A549 (cell line): Measurements from ENCODE around the gene KCNQ2. TPM values are rescaled to one million over a fixed set of nuclear protein-coding genes. Genes with fewer than 3 reads are reported as not detected.

ENCODE experiments used
- ATAC-seq, 2 experiments: fragments of 200-7000 bp in 1 of 2; fragments of >200 bp in 1 of 2; cut with Nextera tagmentation in 1 of 2; cut with Tn5 transposase in 1 of 2; 3 replicates each; pipeline versions ENCODE4 v1.8.0 to v1.9.1; 2018 to 2020; ENCODE audit warnings: mild to moderate bottlenecking in 1 of 2, moderate library complexity in 1 of 2
- CTCF ChIA-PET: fragments of 300-600 bp; sonication (Branson Sonifier 250); formaldehyde crosslinking; extraction: SDS; loops from one replicate; lab custom pipeline; 2021; ENCODE audit warnings: antibody characterized with exemption, inconsistent platforms; lab: Yijun Ruan, JAX
- POLR2A ChIA-PET: fragments of 350-600 bp; formaldehyde crosslinking; extraction: SDS; loops from one replicate; lab custom pipeline; 2021; ENCODE audit warnings: antibody characterized with exemption, inconsistent platforms; lab: Yijun Ruan, JAX
- DNase-seq, 2 experiments: peaks; one replicate each; pipeline versions ENCODE4 v3.0.0 to v3.0.0-alpha.2; 2011 to 2016; ENCODE audit warnings: low read depth in 1 of 2, low spot score in 1 of 2
- FAIRE-seq: peaks from 2 replicates; lab custom pipeline; 2011; peaks lifted over from hg19 to GRCh38; lab: Jason Lieb, UNC
- H3K27ac ChIP-seq, 2 experiments: fragments of >200 bp; sonication (Bioruptor Twin); formaldehyde crosslinking; 3 replicates each; pipeline ENCODE4 v1.5.1; 2016 to 2017
- H3K4me1 ChIP-seq: fragments of >200 bp; sonication (Bioruptor Twin); formaldehyde crosslinking; 3 replicates; pipeline ENCODE4 v1.6.1; 2016
- H3K4me2 ChIP-seq: fragments of >200 bp; sonication (Bioruptor Twin); formaldehyde crosslinking; 3 replicates; pipeline ENCODE4 v1.6.1; 2016
- H3K4me3 ChIP-seq: fragments of >200 bp; sonication (Bioruptor Twin); formaldehyde crosslinking; 3 replicates; pipeline ENCODE4 v1.5.1; 2016
- H3K9me3 ChIP-seq: fragments of >200 bp; sonication (Bioruptor Twin); formaldehyde crosslinking; 3 replicates; pipeline ENCODE4 v1.6.1; 2016
- CEBPB ChIP-seq, 2 experiments: fragments of >200 bp in 1 of 2; sonication (Bioruptor Twin) in 1 of 2; formaldehyde crosslinking in 1 of 2; IDR thresholded peaks; 2 replicates each; pipeline ENCODE4 v1.6.1; 2012 to 2016
- EHF ChIP-seq: fragments of 250-450 bp; sonication (Bioruptor Pico); IDR thresholded peaks from 2 replicates; pipeline ENCODE4 v1.5.0; 2020; ENCODE audit warnings: mild to moderate bottlenecking
- ESRRA ChIP-seq: fragments of 150-350 bp; IDR thresholded peaks from 2 replicates; pipeline ENCODE4 v1.6.1; 2014; ENCODE audit warnings: mild to moderate bottlenecking, low read length, borderline replicate concordance
- HOXB13 ChIP-seq: fragments of 250-450 bp; sonication (Bioruptor Pico); IDR thresholded peaks from 2 replicates; pipeline ENCODE4 v1.5.0; 2020; ENCODE audit warnings: low read depth, mild to moderate bottlenecking, moderate library complexity
- HOXB5 ChIP-seq: fragments of 250-450 bp; sonication (Bioruptor Pico); IDR thresholded peaks from 2 replicates; pipeline ENCODE4 v1.5.0; 2020; ENCODE audit warnings: mild to moderate bottlenecking, moderate library complexity
- KDM5A ChIP-seq: fragments of 200-600 bp; sonication (generic); IDR thresholded peaks from 2 replicates; pipeline ENCODE4 v1.6.1; 2016; ENCODE audit warnings: antibody characterized with exemption, mild to moderate bottlenecking
- MAFK ChIP-seq: fragments of 450-650 bp; IDR thresholded peaks from 2 replicates; pipeline ENCODE4 v1.6.1; 2014; ENCODE audit not compliant: partially characterized antibody
- NPAS2 ChIP-seq: fragments of 250-450 bp; sonication (Bioruptor Pico); IDR thresholded peaks from 2 replicates; pipeline ENCODE4 v1.8.0; 2022; ENCODE audit warnings: mild to moderate bottlenecking, moderate library complexity, borderline replicate concordance
- RNF2 ChIP-seq: fragments of 200-600 bp; sonication (generic); IDR thresholded peaks from 2 replicates; pipeline ENCODE4 v1.6.1; 2016; ENCODE audit warnings: low read depth, mild to moderate bottlenecking, antibody characterized with exemption, moderate library complexity, borderline replicate concordance
- SREBF2 ChIP-seq: fragments of 450-650 bp; IDR thresholded peaks from 2 replicates; pipeline ENCODE4 v1.6.1; 2014; ENCODE audit warnings: mild to moderate bottlenecking, moderate library complexity
- TP53 ChIP-seq: fragments of 250-450 bp; sonication (Bioruptor Pico); IDR thresholded peaks from 2 replicates; pipeline ENCODE4 v1.5.0; 2021; ENCODE audit warnings: mild to moderate bottlenecking, moderate library complexity
- ZSCAN20 ChIP-seq: fragments of 250-450 bp; sonication (Bioruptor Pico); IDR thresholded peaks from 2 replicates; pipeline ENCODE4 v1.8.0; 2022; ENCODE audit warnings: mild to moderate bottlenecking, moderate library complexity
- WGBS: methylation state at CpG from one replicate; pipeline ENCODE4 v1.1.6; 2017; ENCODE audit errors: missing lambda C conversion rate; 5-methylcytosine and 5-hydroxymethylcytosine counted together
- polyA plus RNA-seq, 4 experiments: library from polyadenylated mRNA; depleted of rRNA in 3 of 4; stranded (reverse); fragments of >200 nt; fragmentation: RNase III in 1 of 4; extraction: RNeasy Plus Mini Kit Qiagen cat#74134 plus additional on column Dnase treatment in 1 of 4; gene quantifications; 2 replicates in 3 of 4; 3 replicates in 1 of 4; pipeline ENCODE4 v1.2.3, GENCODE V29; 2011 to 2017
- TF ChIP-seq, protein P1 (sequence below): fragments of 200-600 bp; sonication (generic); IDR thresholded peaks from 2 replicates; pipeline ENCODE4 v1.6.1; 2016; ENCODE audit warnings: antibody characterized with exemption, mild to moderate bottlenecking, moderate library complexity
- TF ChIP-seq, protein P2 (sequence below): IDR thresholded peaks from 2 replicates; pipeline ENCODE4 v1.6.1; 2012
- TF ChIP-seq, protein P3 (sequence below): fragments of >200 bp; sonication (Bioruptor Twin); formaldehyde crosslinking; IDR thresholded peaks from 2 replicates; pipeline ENCODE4 v1.6.1; 2016

Gene KCNQ2
- polyA plus RNA-seq, 2 of the 4 experiments (the other 2 are of a cell fraction) = 0.14 to 0.36 TPM

DNA sequence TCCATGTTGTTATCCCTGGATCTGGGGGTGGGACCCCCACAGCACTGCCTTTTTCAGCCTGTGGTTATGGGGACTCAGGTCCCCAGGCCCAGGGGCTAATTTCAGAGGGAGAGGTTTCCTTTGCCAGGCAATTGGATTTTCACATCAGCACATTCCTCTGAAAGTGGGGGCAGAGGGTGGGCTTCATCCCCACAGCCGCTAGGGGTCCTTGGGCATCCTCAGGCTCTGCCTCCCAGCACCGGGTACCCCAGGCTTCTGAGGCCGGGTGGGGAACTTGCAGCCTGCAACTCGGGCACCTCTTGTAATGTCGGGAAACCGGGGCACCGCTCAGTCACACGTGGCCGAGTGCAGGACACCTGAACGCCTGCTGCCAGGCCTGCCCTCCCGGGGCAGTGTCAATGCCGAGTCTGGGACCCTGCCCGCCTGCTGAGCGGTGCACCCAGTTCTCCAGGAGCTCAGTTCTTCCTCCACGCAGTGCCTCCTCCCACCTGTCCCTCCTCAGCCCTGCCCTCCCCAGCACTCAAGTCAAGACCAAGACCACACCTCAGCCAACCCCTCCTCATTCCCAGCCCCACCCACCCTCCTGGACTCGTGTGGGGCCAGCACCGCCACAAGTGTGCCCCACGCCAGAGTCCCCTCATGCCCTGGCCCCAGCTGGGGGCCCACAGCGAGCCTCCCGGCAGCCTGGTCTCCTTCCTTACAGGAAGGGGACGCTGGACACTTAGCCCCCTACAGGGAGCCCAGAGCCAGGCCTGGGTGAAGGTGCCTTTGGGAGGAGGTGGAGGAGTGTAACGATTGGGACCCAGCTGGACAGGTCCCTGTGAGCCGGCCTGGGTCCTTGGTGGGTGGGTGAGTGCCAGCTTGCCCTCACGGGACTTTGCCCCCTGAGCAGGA is 102.5 kb downstream of the KCNQ2 start:
- POLR2A ChIA-PET = no interaction called here
- H3K4me3 ChIP-seq = no peak overlapping the region
- H3K27ac ChIP-seq = no peak overlapping the region
- WGBS = 25% methylated on average over 13 of the region's 24 CpGs
- no peaks in the 10 kb centered on the region for H3K9me3 ChIP-seq
- FAIRE-seq = no peak
- no peak overlapping the region for H3K4me2 ChIP-seq
- no peak for TF ChIP-seq TP53 (CRISPR knock-in tag)
- no peak for TF ChIP-seq SREBF2
- TF ChIP-seq, protein P1, sequence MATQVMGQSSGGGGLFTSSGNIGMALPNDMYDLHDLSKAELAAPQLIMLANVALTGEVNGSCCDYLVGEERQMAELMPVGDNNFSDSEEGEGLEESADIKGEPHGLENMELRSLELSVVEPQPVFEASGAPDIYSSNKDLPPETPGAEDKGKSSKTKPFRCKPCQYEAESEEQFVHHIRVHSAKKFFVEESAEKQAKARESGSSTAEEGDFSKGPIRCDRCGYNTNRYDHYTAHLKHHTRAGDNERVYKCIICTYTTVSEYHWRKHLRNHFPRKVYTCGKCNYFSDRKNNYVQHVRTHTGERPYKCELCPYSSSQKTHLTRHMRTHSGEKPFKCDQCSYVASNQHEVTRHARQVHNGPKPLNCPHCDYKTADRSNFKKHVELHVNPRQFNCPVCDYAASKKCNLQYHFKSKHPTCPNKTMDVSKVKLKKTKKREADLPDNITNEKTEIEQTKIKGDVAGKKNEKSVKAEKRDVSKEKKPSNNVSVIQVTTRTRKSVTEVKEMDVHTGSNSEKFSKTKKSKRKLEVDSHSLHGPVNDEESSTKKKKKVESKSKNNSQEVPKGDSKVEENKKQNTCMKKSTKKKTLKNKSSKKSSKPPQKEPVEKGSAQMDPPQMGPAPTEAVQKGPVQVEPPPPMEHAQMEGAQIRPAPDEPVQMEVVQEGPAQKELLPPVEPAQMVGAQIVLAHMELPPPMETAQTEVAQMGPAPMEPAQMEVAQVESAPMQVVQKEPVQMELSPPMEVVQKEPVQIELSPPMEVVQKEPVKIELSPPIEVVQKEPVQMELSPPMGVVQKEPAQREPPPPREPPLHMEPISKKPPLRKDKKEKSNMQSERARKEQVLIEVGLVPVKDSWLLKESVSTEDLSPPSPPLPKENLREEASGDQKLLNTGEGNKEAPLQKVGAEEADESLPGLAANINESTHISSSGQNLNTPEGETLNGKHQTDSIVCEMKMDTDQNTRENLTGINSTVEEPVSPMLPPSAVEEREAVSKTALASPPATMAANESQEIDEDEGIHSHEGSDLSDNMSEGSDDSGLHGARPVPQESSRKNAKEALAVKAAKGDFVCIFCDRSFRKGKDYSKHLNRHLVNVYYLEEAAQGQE = no peak
- TF ChIP-seq KDM5A = no peak
- TF ChIP-seq RNF2 = no peak
- no peak for DNase-seq
- no peaks in the 10 kb centered on the region for H3K4me1 ChIP-seq
- ATAC-seq = no peak
- CTCF ChIA-PET = interaction anchor here (1.2 to 5.5 kb wide), 3 partner anchors 12 to 147 kb away, joined by 3 to 30 read pairs (median 3); no protein-coding TSS in a partner anchor

DNA sequence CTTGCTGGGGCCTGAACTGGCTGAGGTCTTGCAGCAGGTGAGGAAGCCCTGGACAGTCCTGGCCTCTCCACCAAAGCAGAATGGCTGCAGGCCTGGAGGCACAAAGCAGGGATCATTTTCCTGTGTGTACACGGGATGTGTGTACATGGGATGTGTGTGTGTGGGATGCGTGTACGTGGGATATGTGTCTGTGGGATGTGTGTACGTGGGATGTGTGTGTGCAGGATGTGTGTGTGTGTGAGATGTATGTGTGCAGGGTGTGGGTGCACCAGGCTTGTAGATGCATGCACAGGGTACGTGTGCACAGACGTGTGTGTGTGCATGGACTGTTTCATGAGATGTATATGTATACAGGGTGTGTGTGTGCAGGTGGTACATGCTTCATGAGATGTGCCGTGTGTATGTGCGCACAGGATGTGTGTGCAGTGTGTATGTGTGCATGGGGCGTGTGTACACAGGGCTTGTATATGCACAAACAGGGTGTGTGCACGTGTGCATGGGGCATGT is 103.4 kb downstream of the KCNQ2 start:
- TF ChIP-seq NPAS2 (CRISPR knock-in tag) = no peak
- TF ChIP-seq HOXB5 (CRISPR knock-in tag) = no peak
- no peak for TF ChIP-seq ZSCAN20
- TF ChIP-seq, protein P2, sequence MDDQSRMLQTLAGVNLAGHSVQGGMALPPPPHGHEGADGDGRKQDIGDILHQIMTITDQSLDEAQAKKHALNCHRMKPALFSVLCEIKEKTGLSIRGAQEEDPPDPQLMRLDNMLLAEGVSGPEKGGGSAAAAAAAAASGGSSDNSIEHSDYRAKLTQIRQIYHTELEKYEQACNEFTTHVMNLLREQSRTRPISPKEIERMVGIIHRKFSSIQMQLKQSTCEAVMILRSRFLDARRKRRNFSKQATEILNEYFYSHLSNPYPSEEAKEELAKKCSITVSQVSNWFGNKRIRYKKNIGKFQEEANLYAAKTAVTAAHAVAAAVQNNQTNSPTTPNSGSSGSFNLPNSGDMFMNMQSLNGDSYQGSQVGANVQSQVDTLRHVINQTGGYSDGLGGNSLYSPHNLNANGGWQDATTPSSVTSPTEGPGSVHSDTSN = no peak
- TF ChIP-seq EHF (CRISPR knock-in tag) = no peak
- no peak for TF ChIP-seq CEBPB (IDR thresholded peaks at IDR 0.05)
- TF ChIP-seq HOXB13 (CRISPR knock-in tag) = no peak
- TF ChIP-seq MAFK = no peak
- TF ChIP-seq ESRRA = no peak
- TF ChIP-seq, protein P3, sequence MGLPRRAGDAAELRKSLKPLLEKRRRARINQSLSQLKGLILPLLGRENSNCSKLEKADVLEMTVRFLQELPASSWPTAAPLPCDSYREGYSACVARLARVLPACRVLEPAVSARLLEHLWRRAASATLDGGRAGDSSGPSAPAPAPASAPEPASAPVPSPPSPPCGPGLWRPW = no peak
- TF ChIP-seq, protein P1 = no peak
- H3K4me3 ChIP-seq = no peak overlapping the region
- no peak overlapping the region for H3K27ac ChIP-seq
- H3K9me3 ChIP-seq = no peaks in the 10 kb centered on the region
- ChIA-PET CTCF (interaction anchor here (1.0 to 5.5 kb wide), 2 partner anchors 13 to 59 kb away, joined by 3 to 30 read pairs; no protein-coding TSS in a partner anchor), POLR2A (no interaction called here)
- H3K4me2 ChIP-seq = no peak overlapping the region
- WGBS = 49% methylated on average over 10 of the region's 10 CpGs
- ATAC-seq (no peak), DNase-seq (no peak), FAIRE-seq (no peak)
- no peaks in the 10 kb centered on the region for H3K4me1 ChIP-seq
